GM12891 (cell line): ENCODE measurements around the gene MYCBPAP.

Experiments used
- POLR2A ChIP-seq: IDR thresholded peaks from 2 replicates; pipeline ENCODE4 v1.6.1; 2011; ENCODE audit warnings: low read depth, low read length, control low read depth
- POLR2AphosphoS5 ChIP-seq: IDR thresholded peaks from 2 replicates; pipeline ENCODE4 v1.6.1; 2011; ENCODE audit warnings: low read depth, low read length, control low read depth
- TAF1 ChIP-seq: IDR thresholded peaks from 2 replicates; pipeline ENCODE4 v1.6.1; 2011; ENCODE audit warnings: low read depth, low read length, control low read depth

DNA sequence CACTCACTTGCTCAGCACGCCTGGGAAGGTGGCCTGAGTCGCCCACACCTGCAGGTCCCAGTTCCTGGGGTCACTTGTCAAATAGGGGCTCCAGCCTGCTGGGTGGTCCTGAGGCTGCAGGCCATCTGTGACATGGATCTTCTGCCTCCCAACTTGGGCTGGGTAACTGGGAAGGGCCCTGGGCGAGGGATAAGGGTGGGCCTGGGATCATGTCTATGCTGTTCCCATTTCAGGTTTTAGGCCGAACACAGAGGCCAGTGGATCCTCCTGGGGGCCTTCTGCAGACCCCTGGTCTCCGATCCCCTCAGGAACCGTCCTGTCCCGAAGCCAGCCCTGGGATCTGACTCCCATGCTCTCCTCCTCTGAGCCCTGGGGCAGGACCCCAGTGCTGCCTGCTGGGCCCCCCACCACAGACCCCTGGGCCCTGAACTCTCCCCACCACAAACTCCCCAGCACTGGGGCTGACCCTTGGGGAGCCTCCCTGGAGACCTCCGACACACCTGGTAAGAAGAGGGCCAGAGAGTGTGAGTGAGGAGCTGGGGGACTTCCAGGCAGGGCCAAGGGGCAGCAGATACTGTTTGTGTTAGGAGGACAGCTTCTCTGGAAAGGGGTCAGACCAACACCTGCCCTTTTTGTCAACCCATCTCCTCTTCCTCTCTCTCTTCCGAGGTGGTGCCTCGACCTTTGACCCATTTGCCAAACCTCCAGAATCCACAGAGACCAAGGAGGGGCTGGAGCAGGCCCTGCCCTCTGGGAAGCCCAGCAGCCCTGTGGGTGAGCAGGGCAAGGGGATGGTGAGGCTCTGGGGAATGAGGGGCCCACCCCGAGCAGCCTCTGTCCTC, 32.5 kb downstream of the MYCBPAP start:
- TF ChIP-seq POLR2A (no peak), TAF1 (no peak), POLR2AphosphoS5 (no peak)
